Dendritic cell treated with granulocyte-macrophage colony-stimulating factor and Interleukin-4, amounts not matched to agents 40 ng/mL and 50 ng/mL, for 4 days (primary cell): ENCODE data around the gene MEP1A.
"Not testable (repeated sequence)": the region's sequence is repeated elsewhere in the genome, so short reads cannot be mapped to it uniquely, and the experiment has no call there.

ENCODE experiments used
- H3K27ac Mint-ChIP-seq: one replicate; pipeline ENCODE4 v1.8.0; 2022; ENCODE audit warnings: mild to moderate bottlenecking, mixed read lengths
- H3K27me3 Mint-ChIP-seq: one replicate; pipeline ENCODE4 v1.8.0; 2022; ENCODE audit warnings: mild to moderate bottlenecking, mixed read lengths
- H3K36me3 Mint-ChIP-seq: one replicate; pipeline ENCODE4 v1.8.0; 2022; ENCODE audit warnings: low read depth, mixed read lengths
- H3K4me1 Mint-ChIP-seq: one replicate; pipeline ENCODE4 v1.8.0; 2022; ENCODE audit warnings: low read depth, mixed read lengths
- H3K4me3 Mint-ChIP-seq: one replicate; pipeline ENCODE4 v1.8.0; 2022; ENCODE audit warnings: mild to moderate bottlenecking, moderate library complexity, mixed read lengths
- H3K9me3 Mint-ChIP-seq: one replicate; pipeline ENCODE4 v1.8.0; 2022; ENCODE audit warnings: mixed read lengths
- intact Hi-C: fragments of 100-400 bp; cut with micrococcal nuclease; formaldehyde crosslinking; loops from one replicate; pipeline ENCODE4 v1.15.0; 2022

Gene MEP1A

GRCh38 chr6:46763466-46763865, 29.7 kb upstream of the MEP1A start:
- H3K27ac Mint-ChIP-seq, result no peak overlapping the region

GRCh38 chr6:46764280-46764679, 28.9 kb upstream of the MEP1A start:
- H3K36me3 Mint-ChIP-seq, H3K4me1 Mint-ChIP-seq, H3K4me3 Mint-ChIP-seq, H3K9me3 Mint-ChIP-seq, intact Hi-C loops, H3K27me3 Mint-ChIP-seq: not testable (repeated sequence)
- H3K27ac Mint-ChIP-seq, result peak overlapping the region; percentile 38

More at GRCh38 chr6:46763466-46763865, 29.7 kb upstream of the MEP1A start:
- Mint-ChIP-seq H3K36me3 (no peaks in the 10 kb centered on the region), H3K9me3 (no peaks in the 10 kb centered on the region), H3K4me1 (no peaks in the 10 kb centered on the region), H3K4me3 (no peak overlapping the region), H3K27me3 (no peaks in the 10 kb centered on the region)
- intact Hi-C loops, result no loop called here

GRCh38 chr6:46764961-46765360, 28.2 kb upstream of the MEP1A start:
- intact Hi-C loops, result no loop called here
- H3K36me3 Mint-ChIP-seq, result no peaks in the 10 kb centered on the region
- H3K4me1 Mint-ChIP-seq, result no peaks in the 10 kb centered on the region
- H3K27ac Mint-ChIP-seq, result peak overlapping the region; percentile 38
- no peak overlapping the region for H3K4me3 Mint-ChIP-seq
- H3K9me3 Mint-ChIP-seq, result no peaks in the 10 kb centered on the region
- no peaks in the 10 kb centered on the region for H3K27me3 Mint-ChIP-seq

- peak overlapping the region; percentile 76 for H3K27ac Mint-ChIP-seq
- peaks cover 52% of the 10 kb centered on the region for H3K4me1 Mint-ChIP-seq
- no peaks in the 10 kb centered on the region for H3K36me3 Mint-ChIP-seq
- H3K27me3 Mint-ChIP-seq, result no peaks in the 10 kb centered on the region
- H3K4me3 Mint-ChIP-seq, result no peak overlapping the region
- intact Hi-C loops, result loop anchor here (2.0 kb wide), 1 partner anchor 37 kb away; the partner anchor contains the start of gene PLA2G7
- no peaks in the 10 kb centered on the region for H3K9me3 Mint-ChIP-seq
Measured at GRCh38 chr6:46772016-46772415, 21.2 kb upstream of the MEP1A start.

- H3K27me3 Mint-ChIP-seq, result no peaks in the 10 kb centered on the region
- no peak overlapping the region for H3K4me3 Mint-ChIP-seq
- peaks cover 57% of the 10 kb centered on the region for H3K4me1 Mint-ChIP-seq
- no peaks in the 10 kb centered on the region for H3K9me3 Mint-ChIP-seq
- H3K36me3 Mint-ChIP-seq, result no peaks in the 10 kb centered on the region
- intact Hi-C loops, result loop anchor here (2.0 kb wide), 1 partner anchor 38 kb away; the partner anchor contains the start of gene PLA2G7
- peak overlapping the region; percentile 76 for H3K27ac Mint-ChIP-seq
Measured at GRCh38 chr6:46772762-46773161, 20.4 kb upstream of the MEP1A start.

GRCh38 chr6:46773201-46773855, 19.9 kb upstream of the MEP1A start:
- H3K27ac Mint-ChIP-seq, result peak overlapping the region; percentile 76
- H3K27me3 Mint-ChIP-seq, result no peaks in the 10 kb centered on the region
- no peaks in the 10 kb centered on the region for H3K9me3 Mint-ChIP-seq

GRCh38 chr6:46774736-46775135, 18.5 kb upstream of the MEP1A start:
- H3K27me3 Mint-ChIP-seq, H3K4me3 Mint-ChIP-seq, intact Hi-C loops, H3K9me3 Mint-ChIP-seq, H3K36me3 Mint-ChIP-seq: not testable (repeated sequence)
- peaks cover 57% of the 10 kb centered on the region for H3K4me1 Mint-ChIP-seq
- H3K27ac Mint-ChIP-seq, result peak overlapping the region; percentile 75

More at GRCh38 chr6:46773201-46773855, 19.9 kb upstream of the MEP1A start:
- H3K36me3 Mint-ChIP-seq, result no peaks in the 10 kb centered on the region
- no peak overlapping the region for H3K4me3 Mint-ChIP-seq
- intact Hi-C loops, result loop anchor here (2.0 kb wide), 1 partner anchor 39 kb away; the partner anchor contains the start of gene PLA2G7
- peaks cover 57% of the 10 kb centered on the region for H3K4me1 Mint-ChIP-seq

GRCh38 chr6:46776070-46776712, 17.0 kb upstream of the MEP1A start:
- H3K4me3 Mint-ChIP-seq, result no peak overlapping the region
- peaks cover 59% of the 10 kb centered on the region for H3K4me1 Mint-ChIP-seq
- no peaks in the 10 kb centered on the region for H3K9me3 Mint-ChIP-seq
- H3K27me3 Mint-ChIP-seq, result no peaks in the 10 kb centered on the region
- peak overlapping the region; percentile 75 for H3K27ac Mint-ChIP-seq
- intact Hi-C loops, result no loop called here
- H3K36me3 Mint-ChIP-seq, result no peaks in the 10 kb centered on the region

- intact Hi-C loops, result no loop called here
- Mint-ChIP-seq H3K27me3 (no peaks in the 10 kb centered on the region), H3K36me3 (no peaks in the 10 kb centered on the region), H3K9me3 (no peaks in the 10 kb centered on the region), H3K27ac (peak overlapping the region; percentile 26), H3K4me1 (peaks cover 45% of the 10 kb centered on the region), H3K4me3 (no peak overlapping the region)
Measured at GRCh38 chr6:46777476-46778346, 15.5 kb upstream of the MEP1A start.

- Mint-ChIP-seq H3K27ac (no peak overlapping the region), H3K4me1 (peaks cover 14% of the 10 kb centered on the region), H3K9me3 (no peaks in the 10 kb centered on the region), H3K4me3 (no peak overlapping the region), H3K27me3 (no peaks in the 10 kb centered on the region), H3K36me3 (no peaks in the 10 kb centered on the region)
- intact Hi-C loops, result loop anchor here (1.0 to 5.0 kb wide), 2 partner anchors 77 to 364 kb away; no protein-coding TSS in a partner anchor
Measured at GRCh38 chr6:46781478-46782378, 11.5 kb upstream of the MEP1A start.

GRCh38 chr6:46784535-46784934, 8.7 kb upstream of the MEP1A start:
- intact Hi-C loops, result loop anchor here (5.0 kb wide), 1 partner anchor 367 kb away; no protein-coding TSS in a partner anchor
- Mint-ChIP-seq H3K4me1 (peaks cover 7% of the 10 kb centered on the region), H3K27me3 (no peaks in the 10 kb centered on the region), H3K27ac (no peak overlapping the region), H3K9me3 (no peaks in the 10 kb centered on the region), H3K36me3 (no peaks in the 10 kb centered on the region), H3K4me3 (no peak overlapping the region)

GRCh38 chr6:46787871-46788540, 5.2 kb upstream of the MEP1A start:
- Mint-ChIP-seq H3K27me3 (no peaks in the 10 kb centered on the region), H3K4me1 (no peaks in the 10 kb centered on the region), H3K9me3 (no peaks in the 10 kb centered on the region), H3K4me3 (no peak overlapping the region), H3K27ac (no peak overlapping the region), H3K36me3 (no peaks in the 10 kb centered on the region)
- intact Hi-C loops, result no loop called here

- no peaks in the 10 kb centered on the region for H3K27me3 Mint-ChIP-seq
- no peak overlapping the region for H3K4me3 Mint-ChIP-seq
- no peaks in the 10 kb centered on the region for H3K4me1 Mint-ChIP-seq
- intact Hi-C loops, result no loop called here
- H3K9me3 Mint-ChIP-seq, result no peaks in the 10 kb centered on the region
- H3K36me3 Mint-ChIP-seq, result no peaks in the 10 kb centered on the region
- H3K27ac Mint-ChIP-seq, result no peak overlapping the region
Measured at GRCh38 chr6:46788791-46789190, 4.4 kb upstream of the MEP1A start.
